Measurements from ENCODE around the gene SLC12A5.

SLC12A5 gene

DNA sequence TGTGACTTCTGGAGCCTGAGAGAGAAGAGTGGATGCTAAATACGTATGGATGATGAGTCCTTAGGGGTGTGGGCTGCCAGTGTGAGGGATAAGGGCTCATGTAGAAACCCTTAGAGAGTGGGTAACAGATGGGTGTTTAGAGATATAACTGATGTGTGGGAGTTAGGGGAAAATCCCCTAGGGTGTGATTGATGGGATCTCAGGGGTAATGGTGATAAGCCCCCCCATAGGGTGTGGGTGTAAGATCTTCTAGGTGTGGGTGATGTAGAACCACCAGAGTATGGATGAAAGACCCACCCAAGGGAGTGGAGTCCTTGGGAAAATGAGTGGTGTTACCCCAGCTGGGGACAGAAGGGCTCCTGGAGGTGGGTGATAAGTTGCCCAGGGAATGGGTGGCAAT lies 26.3 kb downstream of the SLC12A5 start:
- DNase-seq (ENCODE audit: low read depth) = no peak

DNA sequence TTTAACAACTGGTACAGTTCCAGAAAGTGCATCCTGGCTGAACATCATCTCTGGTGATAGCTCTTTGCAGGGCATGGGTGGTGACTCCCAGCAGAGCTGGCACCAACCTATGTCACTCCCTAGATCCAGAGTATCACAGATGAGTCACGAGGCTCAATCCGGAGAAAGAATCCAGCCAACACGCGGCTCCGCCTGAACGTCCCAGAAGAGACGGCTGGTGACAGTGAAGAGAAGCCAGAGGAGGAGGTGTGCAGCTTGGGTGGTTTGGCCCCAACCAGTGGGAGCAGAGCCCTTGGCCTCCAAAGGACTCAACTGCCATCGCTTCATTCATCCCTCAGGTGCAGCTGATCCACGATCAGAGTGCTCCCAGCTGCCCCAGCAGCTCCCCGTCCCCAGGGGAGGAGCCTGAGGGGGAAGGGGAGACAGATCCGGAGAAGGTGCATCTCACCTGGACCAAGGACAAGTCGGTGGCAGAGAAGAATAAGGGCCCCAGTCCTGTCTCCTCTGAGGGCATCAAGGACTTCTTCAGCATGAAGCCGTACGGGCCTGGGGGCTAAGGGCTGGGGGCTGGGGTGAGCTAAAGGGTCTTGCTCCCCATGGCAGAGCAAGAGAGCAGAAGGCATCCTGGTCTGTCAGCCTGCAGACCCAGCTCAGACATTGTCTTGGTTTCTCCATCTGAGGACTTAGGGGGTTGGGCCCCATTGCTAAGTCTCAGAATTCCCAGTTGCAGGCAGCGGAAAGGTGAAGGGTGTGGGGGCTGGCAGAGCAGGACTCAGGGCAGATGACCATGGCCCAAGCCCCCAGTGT lies 27.2 kb downstream of the SLC12A5 start:
- no peak for DNase-seq (ENCODE audit: low read depth)

DNA sequence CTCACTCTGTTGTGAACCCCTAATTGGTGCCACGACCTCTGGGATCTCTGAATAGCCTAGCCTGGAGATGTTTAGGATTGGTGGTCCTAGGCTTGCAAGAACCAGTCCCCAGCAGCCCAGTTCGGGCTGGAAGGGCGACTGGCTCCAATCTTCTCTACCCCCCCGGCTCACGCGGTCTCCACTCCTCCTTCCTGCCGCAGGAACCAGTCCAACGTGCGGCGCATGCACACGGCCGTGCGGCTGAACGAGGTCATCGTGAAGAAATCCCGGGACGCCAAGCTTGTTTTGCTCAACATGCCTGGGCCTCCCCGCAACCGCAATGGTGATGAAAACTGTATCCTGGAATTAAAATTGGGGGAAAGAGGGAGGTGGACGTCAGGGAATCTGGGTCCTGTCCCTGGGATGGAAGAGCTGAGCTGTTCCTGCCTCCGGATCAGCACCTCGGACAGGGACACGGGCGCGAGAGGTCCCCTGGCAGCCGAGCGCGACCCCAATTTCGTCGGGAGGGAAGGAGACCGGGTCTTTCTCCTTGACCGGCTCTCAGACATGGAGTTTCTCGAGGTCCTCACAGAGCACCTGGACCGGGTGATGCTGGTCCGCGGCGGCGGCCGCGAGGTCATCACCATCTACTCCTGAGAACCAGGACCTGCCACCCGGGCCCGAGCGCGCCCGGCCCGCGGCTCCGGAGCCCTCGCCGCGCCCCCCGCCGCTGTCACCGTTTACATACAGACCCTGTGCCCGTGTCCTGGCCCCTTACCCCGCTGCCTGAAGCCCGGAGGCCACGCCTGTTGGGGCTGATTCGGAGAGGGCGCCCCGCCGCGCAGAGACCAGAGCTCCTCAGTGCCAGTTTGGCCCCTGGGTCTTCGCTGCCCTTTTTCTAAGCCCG lies 28.2 kb downstream of the SLC12A5 start:
- DNase-seq (ENCODE audit: low read depth) = no peak

DNA sequence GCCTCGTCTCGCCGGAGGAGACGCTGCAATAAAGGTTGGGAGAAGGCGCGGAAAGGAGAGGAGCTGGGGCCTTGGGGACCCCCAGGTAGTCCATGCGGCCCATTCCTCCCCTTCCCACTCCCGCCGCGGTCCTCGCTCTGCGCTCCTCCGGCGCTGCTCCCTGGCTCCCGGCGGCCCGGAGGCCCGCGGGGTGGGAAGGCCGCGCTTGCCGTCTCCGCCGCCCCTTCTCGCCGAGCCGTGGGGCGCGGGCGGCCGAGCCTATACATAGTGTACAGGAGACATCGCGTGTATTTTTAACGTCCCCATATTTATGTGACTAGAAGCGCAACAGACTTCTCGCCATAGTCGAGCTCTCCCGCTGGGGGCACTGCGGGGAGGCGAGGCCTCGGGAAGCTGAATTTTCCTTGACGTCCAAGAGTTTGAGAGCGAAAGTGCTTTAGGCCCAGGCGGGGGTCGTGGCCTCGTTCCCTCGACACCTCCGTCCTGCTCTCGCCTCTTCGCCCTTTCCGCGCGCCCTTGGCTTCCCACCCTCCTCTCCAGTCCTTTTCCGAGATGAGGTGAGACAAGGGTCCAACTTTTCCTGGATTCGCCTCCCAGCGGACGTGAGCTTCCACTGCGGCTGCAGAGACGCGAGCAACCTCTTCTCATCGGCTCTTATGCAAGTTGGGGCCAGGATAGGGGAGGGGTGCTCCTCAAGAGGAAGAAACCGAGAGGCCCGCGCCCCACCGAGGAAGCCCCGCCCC lies 29.0 kb downstream of the SLC12A5 start:
- no peak for DNase-seq (ENCODE audit: low read depth)

DNA sequence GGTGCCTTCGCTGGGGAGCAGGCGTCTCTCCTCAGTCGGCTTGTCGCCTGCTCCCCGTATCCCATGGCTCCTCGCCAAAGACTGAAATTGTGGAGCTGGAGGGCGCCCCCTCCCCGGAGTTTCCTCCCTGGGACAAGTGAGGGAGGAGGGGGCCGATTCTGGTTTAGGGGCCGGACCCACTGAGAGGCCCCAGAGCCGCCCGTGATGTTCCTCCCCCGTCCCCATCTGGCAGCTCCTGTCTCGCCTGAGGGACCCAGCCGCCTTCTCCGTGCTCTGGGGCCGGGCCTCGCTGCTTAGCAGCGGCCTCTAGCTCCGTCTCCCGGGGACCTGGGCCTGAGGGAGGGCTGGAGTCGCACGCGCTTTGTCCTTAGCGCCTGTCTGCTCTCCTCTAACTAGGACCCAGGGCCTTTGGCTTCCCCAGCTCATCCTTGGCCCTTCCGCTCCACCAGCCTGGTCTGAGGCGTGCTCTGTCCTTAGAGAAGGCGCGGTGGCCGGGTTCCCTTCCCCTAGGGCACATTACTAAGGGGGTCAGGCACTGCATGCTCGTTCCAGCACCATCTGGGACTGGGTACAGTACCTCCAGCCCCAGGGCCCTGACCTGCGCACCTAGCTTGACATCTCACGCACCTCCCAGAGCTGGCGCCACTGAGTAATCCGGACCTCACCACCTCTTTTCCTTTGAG lies 29.7 kb downstream of the SLC12A5 start:
- no peak for DNase-seq (ENCODE audit: low read depth)

DNA sequence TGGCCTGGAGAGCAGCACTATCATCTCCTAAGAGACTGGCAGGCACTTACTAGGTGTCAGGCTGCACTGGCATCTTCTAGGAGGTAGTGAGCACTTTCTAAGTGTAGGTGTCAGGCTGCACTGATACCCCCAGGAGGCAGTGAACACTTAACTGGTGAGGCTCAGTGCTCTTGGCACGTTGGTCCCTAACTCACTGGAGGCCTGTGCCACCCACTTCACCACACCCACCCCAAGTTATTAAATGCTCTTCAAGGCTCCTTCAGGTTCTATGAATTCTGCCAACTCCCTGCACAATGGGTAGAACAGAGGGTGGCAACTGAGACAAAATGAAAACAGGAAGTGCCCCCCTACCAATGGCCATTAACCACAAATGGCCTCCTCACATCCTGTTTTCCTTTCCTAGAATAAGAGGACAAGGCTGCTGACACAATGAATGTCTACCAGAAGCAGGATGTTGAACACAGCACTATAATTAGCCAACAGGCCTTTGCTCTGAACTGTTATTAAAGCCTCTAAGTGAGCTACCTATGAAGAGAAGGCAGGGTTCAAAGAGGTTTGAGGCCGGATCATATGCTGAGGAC lies 31.4 kb downstream of the SLC12A5 start:
- DNase-seq (ENCODE audit: low read depth) = no peak

DNA sequence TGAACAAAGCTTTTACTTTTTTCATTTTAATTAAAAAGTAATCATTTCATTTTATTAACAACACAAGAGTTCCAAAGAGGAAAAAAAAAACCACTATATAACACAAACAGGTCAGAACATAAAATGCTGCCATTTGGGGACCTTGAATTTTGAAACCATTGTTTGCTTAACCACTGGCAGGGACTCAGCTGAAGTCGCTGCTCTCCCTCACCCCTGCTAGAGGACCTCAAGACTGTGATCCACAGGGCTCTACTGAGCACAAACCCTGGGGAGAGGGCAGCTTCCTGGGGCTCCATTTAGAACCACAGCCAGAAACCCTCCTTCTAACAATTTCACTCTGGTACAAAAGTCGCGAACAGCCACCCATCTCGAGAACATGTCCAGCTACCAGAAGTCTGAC lies 32.0 kb downstream of the SLC12A5 start:
- DNase-seq (ENCODE audit: low read depth) = no peak

DNA sequence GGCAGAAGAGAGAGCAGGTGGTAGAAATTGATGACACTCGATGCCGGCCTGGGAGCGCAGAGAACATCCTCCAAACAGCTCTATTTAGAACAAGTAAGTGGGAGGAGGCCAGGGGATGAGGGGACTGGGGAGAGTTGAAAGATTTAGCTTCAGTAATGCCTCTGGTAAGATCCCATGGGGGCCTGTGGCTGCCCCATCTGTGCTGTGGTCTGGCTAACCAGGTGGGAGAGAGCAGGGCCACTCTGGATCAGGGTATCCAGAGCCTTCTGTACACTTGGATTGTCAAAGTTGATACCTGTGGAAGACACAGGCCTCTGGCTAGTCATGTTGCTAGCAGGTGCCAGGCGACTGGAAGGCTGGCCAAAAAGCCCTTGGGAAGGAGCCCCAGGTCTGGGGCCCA lies 33.1 kb downstream of the SLC12A5 start:
- no peak for DNase-seq (ENCODE audit: low read depth)

DNA sequence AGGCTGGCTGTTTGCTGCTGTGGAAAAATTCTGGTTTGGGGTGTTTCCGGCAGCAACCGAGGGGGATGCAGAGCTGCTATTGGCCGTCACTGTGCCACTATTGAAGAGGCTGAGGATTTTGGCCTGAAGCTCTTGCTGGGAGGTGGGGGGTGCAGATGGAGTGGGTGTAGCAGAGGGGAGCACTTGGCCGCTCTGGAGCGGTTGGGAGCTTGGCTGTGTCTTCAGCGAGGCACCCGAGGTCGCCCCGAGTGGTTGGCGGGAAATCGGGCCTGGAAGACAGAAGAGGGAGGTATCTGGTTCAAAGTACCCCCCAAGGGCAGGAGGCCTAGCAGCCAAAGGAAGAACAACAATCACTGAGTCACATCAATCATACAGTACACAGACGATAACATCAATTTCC lies 33.6 kb downstream of the SLC12A5 start:
- no peak for DNase-seq (ENCODE audit: low read depth)

DNA sequence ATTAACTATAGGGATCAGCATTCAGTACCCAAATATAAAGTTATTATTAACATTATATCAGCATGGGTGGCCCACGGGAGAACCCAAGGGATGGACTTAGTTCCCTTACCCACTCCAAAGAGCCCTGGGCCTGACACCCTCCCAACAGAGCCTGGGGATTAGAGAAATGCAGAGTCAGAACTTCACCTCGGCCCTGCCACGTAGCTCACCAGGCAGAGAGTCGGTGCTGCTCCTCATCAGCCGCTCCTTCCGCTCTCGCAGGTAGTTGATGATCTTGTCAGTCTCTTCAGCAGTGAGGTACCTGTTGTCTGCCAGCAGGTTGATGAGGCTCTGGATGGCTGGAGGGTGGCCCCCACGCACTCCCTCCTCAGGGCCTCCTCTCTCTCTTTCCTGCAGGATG lies 34.1 kb downstream of the SLC12A5 start:
- no peak for DNase-seq (ENCODE audit: low read depth)

DNA sequence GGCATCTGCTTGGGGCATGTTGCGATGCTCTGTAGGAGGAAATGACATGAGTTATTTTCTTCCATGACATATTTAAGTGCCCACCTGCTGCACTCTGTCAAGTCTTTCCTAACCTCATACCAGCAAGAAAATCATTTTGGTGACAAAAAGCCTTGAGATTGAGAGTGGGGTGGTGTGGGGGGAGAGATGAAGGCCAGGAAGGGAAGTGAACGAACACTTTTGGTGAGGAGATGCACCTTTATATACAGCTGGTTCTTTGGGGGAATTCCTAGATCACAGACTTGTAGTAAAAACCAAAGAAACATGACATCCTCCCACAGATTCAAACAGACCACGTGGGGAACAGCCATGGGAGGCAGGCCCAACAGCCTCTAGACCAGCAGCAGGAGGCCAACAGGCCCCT lies 34.6 kb downstream of the SLC12A5 start:
- DNase-seq (ENCODE audit: low read depth) = no peak

DNA sequence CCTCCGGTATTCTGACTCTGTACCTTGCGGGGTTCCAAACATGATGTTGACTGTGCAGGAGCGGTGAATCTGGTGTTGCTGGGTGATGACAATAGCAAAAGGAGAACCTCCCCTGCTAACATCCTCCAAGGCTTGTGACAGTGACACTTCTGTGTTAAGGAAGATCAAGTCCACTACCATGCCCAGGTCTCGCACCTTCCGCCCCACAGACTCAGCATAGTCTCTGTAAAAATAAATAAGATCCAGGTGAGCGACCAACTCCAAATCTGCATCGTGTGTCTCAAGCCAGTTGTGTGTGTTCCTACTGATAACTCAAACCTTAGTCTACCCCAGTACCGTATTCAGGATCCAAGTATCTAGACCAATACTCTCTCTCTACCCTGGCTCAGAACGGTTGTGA lies 36.0 kb downstream of the SLC12A5 start:
- no peak for DNase-seq (ENCODE audit: low read depth)

DNA sequence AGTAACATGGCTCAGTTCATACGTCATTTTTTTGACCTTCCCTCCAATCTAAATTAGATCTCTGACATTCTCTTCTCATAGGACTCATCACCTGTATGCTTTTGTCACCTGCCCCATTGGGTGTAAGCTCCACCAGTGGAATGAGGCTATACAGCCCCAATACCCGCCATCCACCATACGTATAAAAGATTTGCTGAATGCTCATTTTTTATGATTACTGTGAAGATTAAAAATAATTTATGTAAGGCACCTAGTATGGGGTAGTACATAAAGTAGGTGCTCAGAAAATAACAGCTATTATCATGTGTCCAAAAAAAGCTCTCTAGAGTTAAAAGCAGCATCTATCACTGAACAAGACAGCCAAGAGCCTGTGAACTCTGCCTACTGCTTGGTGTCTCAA lies 36.7 kb downstream of the SLC12A5 start:
- no peak for DNase-seq (ENCODE audit: low read depth)

DNA sequence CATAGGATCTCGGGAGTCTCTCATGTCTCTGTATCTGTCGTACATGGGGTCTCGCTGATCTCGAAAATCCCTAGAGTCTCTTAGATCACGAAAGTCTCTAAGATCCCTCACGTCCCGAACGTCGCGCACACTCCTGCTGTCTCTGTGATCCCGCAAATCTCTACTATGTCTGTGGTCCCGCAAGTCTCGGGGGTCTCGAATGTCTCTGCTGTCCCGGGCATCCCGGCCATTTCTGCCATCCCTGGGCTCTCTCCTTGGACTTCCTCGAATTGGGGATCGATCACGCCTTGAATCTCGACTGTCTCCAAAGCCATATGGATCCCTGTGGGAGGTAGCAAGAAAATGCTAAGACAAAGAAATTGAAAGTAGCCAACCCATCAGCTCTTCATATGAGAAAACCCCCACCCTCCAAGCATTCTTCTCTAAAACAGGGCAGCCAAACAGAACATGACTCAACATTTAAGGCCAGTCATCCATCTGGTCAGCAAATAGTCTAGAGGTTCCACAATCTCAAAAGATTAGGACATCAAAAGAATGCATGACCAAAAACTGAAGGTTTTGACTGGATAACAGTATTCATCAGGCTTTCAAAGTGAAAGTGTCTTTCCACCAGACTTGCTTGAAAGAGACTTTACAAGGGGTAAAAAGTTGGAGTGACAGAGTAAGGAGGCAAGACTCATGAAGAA lies 41.3 kb downstream of the SLC12A5 start:
- no peak for DNase-seq (ENCODE audit: low read depth)

DNA sequence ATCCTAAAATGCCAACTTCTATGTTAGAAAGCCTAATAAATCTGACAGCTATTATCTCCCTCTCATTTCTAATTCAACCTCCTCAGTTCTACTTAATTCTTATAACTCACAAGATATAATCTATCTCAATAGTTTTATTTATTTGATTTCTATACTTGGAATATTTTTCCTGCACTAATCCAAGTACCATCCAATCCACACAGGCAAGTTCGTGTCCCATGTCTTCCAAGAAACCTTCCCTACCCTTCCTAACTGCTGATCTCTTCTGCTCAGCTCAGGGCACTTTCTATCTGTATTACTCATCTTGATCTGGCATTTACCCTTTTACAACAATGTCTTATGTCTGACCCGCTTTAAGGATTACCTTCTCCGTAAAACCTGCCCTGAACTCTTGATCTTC lies 42.6 kb downstream of the SLC12A5 start:
- DNase-seq (ENCODE audit: low read depth) = no peak

DNA sequence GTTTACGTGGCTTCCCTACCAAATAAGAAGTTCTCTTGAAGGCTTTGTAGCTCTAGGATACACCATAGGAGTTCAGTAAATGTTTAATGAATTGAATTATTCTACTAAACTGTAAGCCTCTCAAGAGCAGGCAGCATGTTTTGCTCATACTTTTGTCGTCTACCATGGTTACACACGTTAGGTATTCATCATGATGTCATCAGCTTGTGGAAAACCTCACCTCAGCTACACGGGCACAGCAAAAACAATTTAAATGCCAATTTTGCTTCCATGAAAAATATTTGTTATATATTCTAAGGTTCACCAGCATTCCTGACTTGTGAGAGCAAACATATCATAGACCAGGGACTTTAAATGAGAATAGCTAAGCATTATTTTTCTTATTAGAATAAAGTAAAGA lies 44.0 kb downstream of the SLC12A5 start:
- no peak for DNase-seq (ENCODE audit: low read depth)

DNA sequence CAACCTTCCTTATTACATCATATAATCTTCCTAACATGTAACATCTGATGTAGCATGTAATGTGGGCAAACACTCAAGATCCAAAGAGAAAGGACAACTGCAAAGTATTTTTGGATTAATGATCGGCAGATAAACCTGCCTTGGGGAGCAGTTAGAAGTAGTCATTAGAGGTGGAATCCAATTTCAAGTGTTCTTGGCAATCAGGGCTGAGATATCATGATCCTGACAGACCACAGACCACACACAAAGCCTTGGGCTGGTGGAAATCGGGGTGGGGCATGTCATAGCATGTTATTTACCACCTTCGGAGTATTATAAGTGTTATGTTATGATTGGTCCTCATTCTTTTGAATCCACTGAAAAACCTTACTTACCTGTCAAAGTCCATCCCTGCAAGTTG lies 44.4 kb downstream of the SLC12A5 start:
- DNase-seq (ENCODE audit: low read depth) = no peak

DNA sequence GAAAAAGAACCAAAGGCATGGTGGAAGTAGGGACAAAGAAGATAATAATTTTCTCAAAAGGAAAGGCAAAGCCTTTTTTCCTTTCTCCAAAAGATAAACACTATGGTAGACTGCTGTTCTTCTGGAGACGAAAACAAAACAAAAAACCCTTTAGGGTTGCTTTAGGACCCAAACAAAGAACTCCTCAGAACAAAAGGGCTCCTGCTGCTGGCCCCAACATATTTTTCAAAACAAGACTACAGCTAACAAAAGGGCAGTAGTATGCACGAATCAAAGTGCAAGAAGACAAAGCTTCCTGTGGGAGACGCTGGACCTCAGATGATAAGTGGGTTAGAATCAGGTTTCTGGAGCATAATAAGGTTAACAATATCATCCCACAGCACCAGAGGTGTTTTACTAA lies 45.0 kb downstream of the SLC12A5 start:
- DNase-seq (ENCODE audit: low read depth) = no peak

DNA sequence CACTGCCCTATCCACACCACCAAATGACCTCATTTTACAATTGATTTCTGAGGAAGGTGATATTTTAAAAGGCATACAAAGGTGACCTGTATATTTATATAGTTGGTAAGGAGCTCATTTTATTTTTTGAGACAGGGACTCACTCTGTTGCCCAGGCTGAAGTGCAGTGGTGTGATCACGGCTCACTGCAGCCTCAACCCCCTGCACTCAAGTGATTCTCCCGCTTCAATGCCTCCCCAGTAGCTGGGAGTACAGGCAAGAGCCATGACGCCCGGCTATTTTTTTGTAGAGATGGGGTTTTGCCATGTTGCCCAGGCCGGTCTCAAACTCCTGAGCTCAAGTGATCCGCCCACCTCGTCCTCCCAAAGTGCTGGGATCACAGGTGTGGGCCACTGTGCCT lies 47.8 kb downstream of the SLC12A5 start:
- no peak for DNase-seq (ENCODE audit: low read depth)

DNA sequence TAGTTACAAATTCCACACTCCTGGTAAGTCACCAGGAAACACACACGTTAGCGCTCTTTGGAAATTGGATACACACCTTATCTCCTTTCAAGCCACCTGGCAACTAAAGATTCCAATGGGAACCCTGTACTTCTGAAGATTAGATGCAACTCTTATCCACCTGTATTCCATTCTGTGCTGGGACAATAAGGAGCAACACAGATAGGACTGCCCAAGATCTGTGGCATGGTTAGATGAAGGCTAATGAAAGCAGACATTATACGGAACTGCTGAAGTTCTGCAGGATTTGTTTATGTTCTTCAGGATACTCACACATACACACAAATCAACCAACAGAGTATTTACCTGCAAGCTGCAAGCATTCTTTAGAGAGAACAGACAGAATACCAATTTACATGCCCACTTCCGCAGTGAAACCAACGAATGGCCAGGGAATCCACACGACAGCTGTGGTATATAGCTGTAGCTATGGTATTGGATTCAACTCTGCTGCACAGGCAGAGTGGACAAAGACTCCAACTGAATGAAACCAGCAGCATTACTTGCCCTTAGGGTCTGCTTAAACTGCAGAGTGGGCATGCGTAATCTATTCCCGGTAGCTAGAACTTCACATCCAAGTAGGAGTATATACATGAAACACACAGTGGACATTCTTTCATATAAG lies 48.8 kb downstream of the SLC12A5 start:
- DNase-seq (ENCODE audit: low read depth) = no peak

DNA sequence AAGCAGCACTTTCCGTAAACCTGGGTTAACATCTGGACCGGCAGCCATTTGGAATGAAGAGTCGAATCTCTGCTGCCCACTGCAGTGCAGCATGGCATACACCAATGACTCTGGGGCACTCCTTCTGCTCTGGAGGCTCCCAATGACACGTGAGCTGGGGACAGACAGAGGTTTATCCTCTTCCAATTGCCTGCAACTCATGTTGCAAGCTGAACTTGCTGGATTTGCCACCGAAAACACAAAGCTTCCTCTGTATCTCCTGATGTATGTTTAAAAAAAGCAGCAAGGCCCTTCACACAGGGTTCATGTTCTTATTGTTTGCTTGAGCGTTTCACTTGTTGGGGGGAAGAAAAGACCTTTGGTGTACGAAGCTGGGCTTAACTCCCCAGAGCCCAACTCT lies 49.9 kb downstream of the SLC12A5 start:
- no peak for DNase-seq (ENCODE audit: low read depth)
